Right lobe of liver (tissue), 4 donors: ENCODE data around the gene AP3D1.

Experiments
- CTCF ChIP-seq, 4 donors: fragments of 200-600 bp in 3 of 4; fragments of 450-650 bp in 1 of 4; IDR thresholded peaks; one replicate each; pipeline versions ENCODE4 v1.5.1 to v1.8.0; 2016 to 2022; ENCODE audit warnings: antibody characterized with exemption in 4 of 4, mild to moderate bottlenecking in 2 of 4
- POLR2A ChIP-seq: fragments of 450-650 bp; IDR thresholded peaks from one replicate; pipeline ENCODE4 v1.6.1; 2017; ENCODE audit warnings: antibody characterized with exemption, mild to moderate bottlenecking
- donor health status: DM: no; HTN: no; CAD: no.
- donor health status: DM: no; HTN: no; CAD: no.
- donor health status: DM: no; HTN: yes; CAD: no.

- TF ChIP-seq CTCF (IDR thresholded peaks at IDR 0.05) (no peak), POLR2A (no peak)
Observed at GRCh38 chr19:2154587-2155075, 3.3 kb upstream of the AP3D1 start.
